ENCODE data around the gene PAK1.
A peak's percentile ranks its signal among the peaks of the same experiment; 100 is the strongest.

The PAK1 gene

DNA sequence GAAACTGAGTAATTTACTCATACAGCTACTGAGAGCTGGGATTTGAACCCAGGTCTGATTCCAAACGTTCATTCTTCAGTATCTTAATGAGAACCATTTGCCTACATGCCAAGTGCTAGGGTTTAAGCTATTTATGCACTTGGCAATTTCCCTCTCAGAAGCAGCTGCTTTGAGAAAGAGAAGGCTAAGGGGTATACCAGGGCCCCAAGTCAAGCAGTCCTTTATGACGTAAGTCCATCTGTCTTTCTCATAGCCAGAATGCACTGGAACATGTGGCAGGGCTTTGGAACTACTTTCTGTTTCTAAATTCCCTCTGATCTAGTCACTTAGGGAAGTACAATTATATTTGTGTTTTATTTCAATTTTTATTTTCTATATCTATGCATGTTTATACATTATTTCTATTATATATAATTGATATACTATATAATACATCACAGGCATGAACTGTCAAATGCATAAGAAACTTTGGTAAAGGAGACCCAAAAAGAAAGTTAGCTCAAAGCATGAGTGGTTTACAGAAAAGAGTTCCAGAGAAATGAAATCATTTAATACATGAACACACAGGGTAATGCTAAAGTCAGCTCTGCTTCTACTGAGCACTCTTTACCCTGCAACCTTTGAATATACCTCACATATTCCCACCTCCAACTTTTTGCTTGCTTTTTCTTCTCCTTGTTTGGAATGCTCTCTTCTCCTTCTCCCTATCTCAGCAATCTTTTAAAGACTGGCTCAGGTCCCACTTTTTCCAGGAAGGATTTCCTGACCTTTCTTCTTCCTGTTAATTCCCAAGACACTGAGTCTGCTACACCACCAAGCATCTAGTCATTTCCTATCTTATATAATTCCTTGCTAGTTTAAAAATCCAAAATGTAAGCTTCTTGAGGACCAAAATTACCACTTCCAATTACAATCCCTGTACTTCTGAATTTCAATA, 91.9 kb downstream of the PAK1 start:
- Histone ChIP-seq H3K4me3 (replicated peaks; ENCODE audit: insufficient read depth, low read length) (no peak overlapping the region), H3K27me3 (ENCODE audit: insufficient read depth, poor library complexity, severe bottlenecking) (no peaks in the 10 kb centered on the region), H3K27ac (replicated peaks) (no peak overlapping the region)
- TF ChIP-seq CTCF (IDR thresholded peaks at IDR 0.05; ENCODE audit: insufficient read depth, low read length) (no peak), GABPA (IDR thresholded peaks at IDR 0.05; ENCODE audit: low read depth) (no peak), POLR2AphosphoS5 (IDR thresholded peaks at IDR 0.05; ENCODE audit: low read depth) (no peak), SPI1 (IDR thresholded peaks at IDR 0.05; ENCODE audit: borderline replicate concordance, low read depth) (no peak)
- TF ChIP-seq, protein P1, sequence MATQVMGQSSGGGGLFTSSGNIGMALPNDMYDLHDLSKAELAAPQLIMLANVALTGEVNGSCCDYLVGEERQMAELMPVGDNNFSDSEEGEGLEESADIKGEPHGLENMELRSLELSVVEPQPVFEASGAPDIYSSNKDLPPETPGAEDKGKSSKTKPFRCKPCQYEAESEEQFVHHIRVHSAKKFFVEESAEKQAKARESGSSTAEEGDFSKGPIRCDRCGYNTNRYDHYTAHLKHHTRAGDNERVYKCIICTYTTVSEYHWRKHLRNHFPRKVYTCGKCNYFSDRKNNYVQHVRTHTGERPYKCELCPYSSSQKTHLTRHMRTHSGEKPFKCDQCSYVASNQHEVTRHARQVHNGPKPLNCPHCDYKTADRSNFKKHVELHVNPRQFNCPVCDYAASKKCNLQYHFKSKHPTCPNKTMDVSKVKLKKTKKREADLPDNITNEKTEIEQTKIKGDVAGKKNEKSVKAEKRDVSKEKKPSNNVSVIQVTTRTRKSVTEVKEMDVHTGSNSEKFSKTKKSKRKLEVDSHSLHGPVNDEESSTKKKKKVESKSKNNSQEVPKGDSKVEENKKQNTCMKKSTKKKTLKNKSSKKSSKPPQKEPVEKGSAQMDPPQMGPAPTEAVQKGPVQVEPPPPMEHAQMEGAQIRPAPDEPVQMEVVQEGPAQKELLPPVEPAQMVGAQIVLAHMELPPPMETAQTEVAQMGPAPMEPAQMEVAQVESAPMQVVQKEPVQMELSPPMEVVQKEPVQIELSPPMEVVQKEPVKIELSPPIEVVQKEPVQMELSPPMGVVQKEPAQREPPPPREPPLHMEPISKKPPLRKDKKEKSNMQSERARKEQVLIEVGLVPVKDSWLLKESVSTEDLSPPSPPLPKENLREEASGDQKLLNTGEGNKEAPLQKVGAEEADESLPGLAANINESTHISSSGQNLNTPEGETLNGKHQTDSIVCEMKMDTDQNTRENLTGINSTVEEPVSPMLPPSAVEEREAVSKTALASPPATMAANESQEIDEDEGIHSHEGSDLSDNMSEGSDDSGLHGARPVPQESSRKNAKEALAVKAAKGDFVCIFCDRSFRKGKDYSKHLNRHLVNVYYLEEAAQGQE (IDR thresholded peaks at IDR 0.05; ENCODE audit: insufficient replicate concordance, low read depth): no peak
- peak in 1 of 2 experiments; percentile 18 for DNase-seq (ENCODE audit: low read depth in 1 of 2, low spot score in 1 of 2)

GRCh38 chr11:77379934-77380333, 94.0 kb downstream of the PAK1 start:
- no peak for DNase-seq (ENCODE audit: low read depth in 1 of 2, low spot score in 1 of 2)
- Histone ChIP-seq H3K4me3 (replicated peaks; ENCODE audit: insufficient read depth, low read length) (no peak overlapping the region), H3K27me3 (ENCODE audit: insufficient read depth, poor library complexity, severe bottlenecking) (no peaks in the 10 kb centered on the region), H3K27ac (replicated peaks) (no peak overlapping the region)
- TF ChIP-seq GABPA (IDR thresholded peaks at IDR 0.05; ENCODE audit: low read depth) (no peak), CTCF (IDR thresholded peaks at IDR 0.05; ENCODE audit: insufficient read depth, low read length) (no peak), POLR2AphosphoS5 (IDR thresholded peaks at IDR 0.05; ENCODE audit: low read depth) (no peak), SPI1 (IDR thresholded peaks at IDR 0.05; ENCODE audit: borderline replicate concordance, low read depth) (no peak)
- TF ChIP-seq, protein P1 (IDR thresholded peaks at IDR 0.05; ENCODE audit: insufficient replicate concordance, low read depth): no peak

GRCh38 chr11:77379253-77379652, 94.6 kb downstream of the PAK1 start:
- Histone ChIP-seq H3K4me3 (replicated peaks; ENCODE audit: insufficient read depth, low read length) (no peak overlapping the region), H3K27me3 (ENCODE audit: insufficient read depth, poor library complexity, severe bottlenecking) (no peaks in the 10 kb centered on the region), H3K27ac (replicated peaks) (no peak overlapping the region)
- TF ChIP-seq GABPA (IDR thresholded peaks at IDR 0.05; ENCODE audit: low read depth) (no peak), POLR2AphosphoS5 (IDR thresholded peaks at IDR 0.05; ENCODE audit: low read depth) (no peak), SPI1 (IDR thresholded peaks at IDR 0.05; ENCODE audit: borderline replicate concordance, low read depth) (no peak), CTCF (IDR thresholded peaks at IDR 0.05; ENCODE audit: insufficient read depth, low read length) (no peak)
- TF ChIP-seq, protein P1 (IDR thresholded peaks at IDR 0.05; ENCODE audit: insufficient replicate concordance, low read depth): no peak
- no peak for DNase-seq (ENCODE audit: low read depth in 1 of 2, low spot score in 1 of 2)
